G401.6 (cell line): ENCODE measurements around the gene NEUROG1.

Source experiments
- FAIRE-seq: peaks from 2 replicates; lab custom pipeline; 2012; peaks lifted over from hg19 to GRCh38; lab: Jason Lieb, UNC

NEUROG1 gene

GRCh38 chr5:135535820-135536801 is at the start of gene NEUROG1:
Gene NEUROG1, minus strand, starts transcription at chr5:135535964. Its CDS starts 274 bp downstream, at chr5:135535690.
- FAIRE-seq, result no peak

GRCh38 chr5:135584918-135585317 is 49.2 kb upstream of the NEUROG1 start:
- FAIRE-seq, result no peak

GRCh38 chr5:135584276-135584675 is 48.5 kb upstream of the NEUROG1 start:
- FAIRE-seq, result no peak

- FAIRE-seq, result no peak
Observed at GRCh38 chr5:135582099-135582781, 46.5 kb upstream of the NEUROG1 start.

GRCh38 chr5:135578685-135579341 is 43.0 kb upstream of the NEUROG1 start, which contains the start of gene CXCL14:
Gene CXCL14, minus strand, starts transcription at chr5:135578991. Its CDS starts 213 bp downstream, at chr5:135578778.
- no peak for FAIRE-seq

GRCh38 chr5:135578305-135578684 is 42.5 kb upstream of the NEUROG1 start:
- no peak for FAIRE-seq

- FAIRE-seq, result no peak
Observed at GRCh38 chr5:135577421-135577820, 41.7 kb upstream of the NEUROG1 start.

- FAIRE-seq, result peak; percentile 99
Observed at GRCh38 chr5:135576075-135576599, 40.4 kb upstream of the NEUROG1 start.

- FAIRE-seq, result no peak
Observed at GRCh38 chr5:135574493-135574892, 38.7 kb upstream of the NEUROG1 start.

GRCh38 chr5:135571902-135572301 is 36.1 kb upstream of the NEUROG1 start:
- FAIRE-seq, result no peak

GRCh38 chr5:135571066-135571609 is 35.4 kb upstream of the NEUROG1 start:
- no peak for FAIRE-seq

- FAIRE-seq, result no peak
Observed at GRCh38 chr5:135570453-135570764, 34.6 kb upstream of the NEUROG1 start.

- FAIRE-seq, result peak; percentile 97
Observed at GRCh38 chr5:135569755-135570452, 34.1 kb upstream of the NEUROG1 start.

GRCh38 chr5:135568923-135569360 is 33.2 kb upstream of the NEUROG1 start:
- FAIRE-seq, result no peak

- FAIRE-seq, result no peak
Observed at GRCh38 chr5:135568246-135568645, 32.5 kb upstream of the NEUROG1 start.

- FAIRE-seq, result peak; percentile 84
Observed at GRCh38 chr5:135567661-135568060, 31.9 kb upstream of the NEUROG1 start.

GRCh38 chr5:135566422-135567400 is 30.9 kb upstream of the NEUROG1 start:
- no peak for FAIRE-seq

- peak; percentile 93 for FAIRE-seq
Observed at GRCh38 chr5:135565725-135566421, 30.1 kb upstream of the NEUROG1 start.

- FAIRE-seq, result no peak
Observed at GRCh38 chr5:135565266-135565665, 29.5 kb upstream of the NEUROG1 start.

- FAIRE-seq, result no peak
Observed at GRCh38 chr5:135564331-135564730, 28.6 kb upstream of the NEUROG1 start.
